GM13977 (cell line): ENCODE measurements around the gene FGD4.

Experiments
- DNase-seq: peaks from one replicate; pipeline ENCODE4 v3.0.0; 2012; ENCODE audit warnings: low spot score
- in situ Hi-C: fragments of 300-500 bp; cut with MboI; formaldehyde crosslinking; loops from one replicate; pipeline ENCODE4 v1.12.0; 2022; ENCODE audit warnings: low sequenced_read_pairs, low pct_unique_long_range_greater_than_20kb, mixed read lengths, inconsistent platforms; ENCODE audit not compliant: unreplicated experiment
- TF ChIP-seq, protein P1 (sequence below): IDR thresholded peaks from 2 replicates; pipeline ENCODE4 v1.5.1; 2012; ENCODE audit warnings: mild to moderate bottlenecking, control low read depth; ENCODE audit not compliant: insufficient read depth; ENCODE audit errors: extremely low read depth, missing control alignments

FGD4 gene

GRCh38 chr12:32651151-32651955 is 252.0 kb downstream of the FGD4 start:
- in situ Hi-C loops: no loop called here

DNA sequence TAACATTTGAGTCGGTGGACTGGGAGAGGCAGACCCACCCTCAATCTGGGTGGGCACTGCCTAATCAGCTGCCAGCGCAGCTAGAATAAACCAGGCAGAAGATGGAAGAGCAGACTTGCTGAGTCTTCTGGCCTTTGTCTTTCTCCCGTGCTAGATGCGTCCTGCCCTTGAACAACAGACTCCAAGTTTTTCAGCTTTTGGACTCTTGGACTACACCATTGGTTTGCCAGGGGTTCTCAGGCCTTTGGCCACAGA is 252.5 kb downstream of the FGD4 start:
- TF ChIP-seq, protein P1, sequence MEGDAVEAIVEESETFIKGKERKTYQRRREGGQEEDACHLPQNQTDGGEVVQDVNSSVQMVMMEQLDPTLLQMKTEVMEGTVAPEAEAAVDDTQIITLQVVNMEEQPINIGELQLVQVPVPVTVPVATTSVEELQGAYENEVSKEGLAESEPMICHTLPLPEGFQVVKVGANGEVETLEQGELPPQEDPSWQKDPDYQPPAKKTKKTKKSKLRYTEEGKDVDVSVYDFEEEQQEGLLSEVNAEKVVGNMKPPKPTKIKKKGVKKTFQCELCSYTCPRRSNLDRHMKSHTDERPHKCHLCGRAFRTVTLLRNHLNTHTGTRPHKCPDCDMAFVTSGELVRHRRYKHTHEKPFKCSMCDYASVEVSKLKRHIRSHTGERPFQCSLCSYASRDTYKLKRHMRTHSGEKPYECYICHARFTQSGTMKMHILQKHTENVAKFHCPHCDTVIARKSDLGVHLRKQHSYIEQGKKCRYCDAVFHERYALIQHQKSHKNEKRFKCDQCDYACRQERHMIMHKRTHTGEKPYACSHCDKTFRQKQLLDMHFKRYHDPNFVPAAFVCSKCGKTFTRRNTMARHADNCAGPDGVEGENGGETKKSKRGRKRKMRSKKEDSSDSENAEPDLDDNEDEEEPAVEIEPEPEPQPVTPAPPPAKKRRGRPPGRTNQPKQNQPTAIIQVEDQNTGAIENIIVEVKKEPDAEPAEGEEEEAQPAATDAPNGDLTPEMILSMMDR: no peak
- no peak for DNase-seq
- in situ Hi-C loops: no loop called here

More at GRCh38 chr12:32651151-32651955, 252.0 kb downstream of the FGD4 start:
- TF ChIP-seq, protein P1: no peak
- no peak for DNase-seq

DNA sequence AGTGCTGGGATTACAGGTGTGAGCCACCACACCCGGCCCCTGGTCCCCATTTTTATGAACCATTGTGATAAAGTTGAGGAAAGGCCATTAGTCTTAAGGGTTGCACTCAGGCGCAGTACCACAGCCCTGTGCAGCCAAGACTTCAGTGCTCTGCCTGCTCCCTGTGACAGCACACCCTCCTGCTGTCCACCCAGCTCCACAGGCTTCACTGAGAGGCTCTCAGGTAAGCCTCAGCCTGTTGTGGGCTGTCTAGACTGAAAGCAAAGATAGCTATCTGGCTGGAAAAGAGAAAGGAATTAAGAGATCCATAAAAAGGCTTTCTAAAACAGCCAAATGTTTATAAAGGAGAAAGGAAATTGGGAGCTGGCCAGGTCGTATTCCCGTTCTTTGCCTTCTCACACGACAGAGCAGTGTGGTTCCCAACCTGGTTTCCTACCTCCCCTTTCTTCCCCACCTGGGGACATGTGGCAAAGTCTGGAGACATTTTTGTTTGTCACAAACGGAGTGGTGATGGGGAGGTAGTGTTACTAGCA is 260.6 kb downstream of the FGD4 start:
- TF ChIP-seq, protein P1: no peak
- in situ Hi-C loops: no loop called here
- DNase-seq: no peak

DNA sequence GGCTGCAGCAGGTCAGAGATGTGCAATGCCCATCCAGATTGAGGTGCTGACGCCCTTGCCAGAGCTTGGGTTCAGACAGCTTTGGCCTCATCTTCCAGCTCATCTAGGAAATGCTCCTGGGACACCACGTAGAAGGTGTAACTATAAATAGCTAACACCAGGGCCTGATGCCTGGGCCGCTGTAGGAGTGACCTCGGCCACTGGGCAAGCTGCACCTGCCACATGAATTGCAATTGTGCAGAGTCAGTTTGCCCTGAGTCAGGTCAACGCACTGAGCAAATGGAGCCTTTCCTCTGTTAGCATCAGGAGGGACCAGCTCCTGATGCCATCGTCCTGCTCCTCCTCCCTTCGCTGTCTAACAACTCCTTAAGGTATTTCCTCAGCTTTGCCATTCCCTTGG is 262.3 kb downstream of the FGD4 start:
- TF ChIP-seq, protein P1: no peak
- DNase-seq: no peak
- in situ Hi-C loops: no loop called here

DNA sequence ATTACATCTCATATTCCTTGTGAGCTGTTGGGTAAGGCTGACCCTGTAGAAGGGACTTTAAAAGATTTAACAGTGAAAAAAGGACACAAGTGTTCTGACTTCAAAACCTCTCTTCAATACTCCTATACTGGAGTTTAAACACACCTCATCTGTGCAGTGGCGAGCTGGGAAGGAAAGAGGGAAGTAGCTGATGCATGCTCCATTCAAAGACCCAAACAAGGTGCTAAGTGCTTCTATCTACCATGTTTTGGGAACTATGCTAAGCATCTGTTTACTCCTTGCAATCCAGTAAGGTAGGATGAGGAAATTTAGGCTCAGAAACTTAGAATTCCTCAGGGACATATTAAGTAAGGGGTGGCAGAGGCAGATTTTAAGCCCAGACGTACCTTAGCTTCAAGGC is 263.3 kb downstream of the FGD4 start:
- TF ChIP-seq, protein P1: no peak
- DNase-seq: no peak
- in situ Hi-C loops: no loop called here

DNA sequence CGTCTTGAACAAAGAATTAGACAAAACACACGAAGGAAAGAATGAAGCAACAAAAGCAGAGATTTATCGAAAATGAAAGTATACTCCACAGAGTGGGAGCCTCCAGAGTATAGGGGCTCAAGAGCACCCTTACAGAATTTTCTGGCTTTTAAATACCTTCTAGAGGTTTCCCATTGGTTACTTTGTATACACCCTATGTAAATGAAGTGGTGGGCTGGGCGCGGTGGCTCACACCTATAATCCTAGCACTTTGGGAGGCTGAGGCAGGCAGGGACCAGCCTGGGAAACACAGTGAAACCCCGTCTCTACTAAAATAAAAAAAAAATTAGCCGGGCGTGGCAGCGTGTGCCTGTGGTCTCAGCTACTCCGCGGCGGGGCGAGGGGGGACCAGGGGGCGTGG is 266.7 kb downstream of the FGD4 start:
- DNase-seq: no peak
- in situ Hi-C loops: no loop called here
- TF ChIP-seq, protein P1: no peak
